ENCODE results near the gene PTPN5. TPM values are rescaled to one million over a fixed set of nuclear protein-coding genes. Genes with fewer than 3 reads are reported as not detected.
A peak's percentile ranks its signal among the peaks of the same experiment; 100 is the strongest.

Gene PTPN5
- total RNA-seq, 2 donors from 2014 or later: not detected

DNA sequence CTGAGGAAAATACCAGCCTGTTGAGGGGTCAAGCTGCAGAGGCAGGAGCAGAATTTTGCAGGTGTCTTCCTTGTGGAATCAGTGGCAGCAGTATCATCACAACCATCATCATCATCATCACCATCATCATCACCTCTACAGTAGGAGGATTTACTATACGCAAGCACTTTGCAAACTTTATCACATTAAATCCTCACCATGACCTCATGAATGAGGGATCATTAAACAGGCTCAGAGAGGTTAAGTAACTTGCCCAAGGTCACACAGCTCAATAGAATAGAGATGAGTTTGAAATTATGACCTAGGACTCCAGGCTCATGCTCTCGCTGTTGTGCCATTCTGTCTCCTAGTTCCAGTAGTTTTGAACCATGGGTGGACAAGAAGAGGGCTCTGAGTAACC, 25.6 kb downstream of the PTPN5 start:
- no peaks in the 10 kb centered on the region for H3K9me3 Mint-ChIP-seq
- H3K27ac Mint-ChIP-seq: no peak overlapping the region
- no peak overlapping the region for H3K4me3 Mint-ChIP-seq
- H3K36me3 Mint-ChIP-seq (ENCODE audit: low read depth): no peaks in the 10 kb centered on the region
- peaks cover 3% of the 10 kb centered on the region for H3K27me3 Mint-ChIP-seq
- no peak for ATAC-seq (replicated peaks)
- H3K4me1 Mint-ChIP-seq: peaks cover 13% of the 10 kb centered on the region

DNA sequence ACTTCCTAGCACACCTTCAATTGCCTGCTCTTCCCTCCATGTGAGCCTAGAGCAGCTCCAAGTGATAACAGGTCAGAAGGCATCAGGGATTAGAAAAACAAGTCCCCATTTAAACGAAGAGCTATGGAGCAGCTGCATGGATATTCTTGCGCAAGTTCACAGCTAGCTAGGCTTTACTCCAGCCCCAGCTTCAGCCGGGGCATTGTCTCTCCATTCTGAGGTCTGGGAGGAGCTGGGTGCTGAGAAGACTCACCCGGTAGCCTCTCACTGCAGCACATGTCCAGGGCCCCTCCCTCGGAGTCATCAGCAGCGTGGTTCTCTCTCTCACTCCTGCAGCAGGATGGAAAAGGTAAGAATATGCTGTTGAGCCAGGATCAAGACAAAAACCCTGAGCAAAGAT, 26.0 kb downstream of the PTPN5 start:
- no peak for ATAC-seq (replicated peaks)
- Mint-ChIP-seq H3K4me1 (peaks cover 13% of the 10 kb centered on the region), H3K27ac (peak overlapping the region; percentile 10), H3K36me3 (ENCODE audit: low read depth) (no peaks in the 10 kb centered on the region), H3K4me3 (no peak overlapping the region), H3K27me3 (peaks cover 3% of the 10 kb centered on the region), H3K9me3 (no peaks in the 10 kb centered on the region)

DNA sequence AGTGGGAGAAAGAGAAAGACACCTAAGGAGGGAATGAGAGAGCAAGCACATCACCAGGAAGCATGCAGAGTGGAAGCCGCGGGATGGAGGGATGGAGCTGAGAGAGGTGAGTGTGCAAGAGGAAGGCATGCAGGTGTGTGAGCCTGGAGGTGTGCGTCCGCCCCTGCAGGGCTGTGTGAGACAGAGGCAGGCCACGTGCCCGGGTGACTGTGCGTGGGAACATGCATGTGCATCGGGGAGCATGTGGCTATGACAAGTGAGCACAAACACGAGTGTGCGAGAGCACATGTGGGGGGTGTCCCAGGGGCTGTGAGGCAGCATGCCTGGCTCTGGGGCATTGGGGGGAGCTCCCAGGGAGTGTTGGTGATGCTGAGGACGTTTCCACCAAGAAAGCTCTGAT, 29.9 kb downstream of the PTPN5 start:
- ATAC-seq (replicated peaks): no peak

DNA sequence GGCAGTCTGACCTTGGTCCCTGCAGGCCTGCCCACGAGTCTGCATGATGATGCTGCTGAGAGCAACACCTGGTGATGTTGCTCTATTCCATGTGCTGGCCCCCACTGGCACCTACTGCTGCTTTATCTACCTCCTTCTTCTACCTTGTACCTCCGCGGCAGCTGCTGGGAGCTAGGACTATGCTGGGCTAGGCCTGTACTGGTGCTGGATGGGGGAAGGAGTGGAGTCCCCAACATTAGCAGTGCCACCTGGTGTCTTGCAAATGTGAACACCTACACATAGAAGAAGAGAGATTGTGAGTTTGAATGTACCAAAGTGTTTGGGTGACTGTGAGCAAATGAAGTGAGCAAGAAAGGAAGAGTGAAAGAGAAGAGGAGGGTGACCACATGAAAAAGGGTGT, 30.5 kb downstream of the PTPN5 start:
- Mint-ChIP-seq H3K4me1 (peaks cover 9% of the 10 kb centered on the region), H3K36me3 (ENCODE audit: low read depth) (no peaks in the 10 kb centered on the region), H3K9me3 (no peaks in the 10 kb centered on the region), H3K27me3 (peaks cover 3% of the 10 kb centered on the region), H3K4me3 (no peak overlapping the region), H3K27ac (no peak overlapping the region)
- no peak for ATAC-seq (replicated peaks)

More for the DNA sequence above, 29.9 kb downstream of the PTPN5 start:
- Mint-ChIP-seq H3K36me3 (ENCODE audit: low read depth) (no peaks in the 10 kb centered on the region), H3K4me1 (peaks cover 9% of the 10 kb centered on the region), H3K4me3 (no peak overlapping the region), H3K9me3 (no peaks in the 10 kb centered on the region), H3K27me3 (peaks cover 3% of the 10 kb centered on the region), H3K27ac (no peak overlapping the region)

DNA sequence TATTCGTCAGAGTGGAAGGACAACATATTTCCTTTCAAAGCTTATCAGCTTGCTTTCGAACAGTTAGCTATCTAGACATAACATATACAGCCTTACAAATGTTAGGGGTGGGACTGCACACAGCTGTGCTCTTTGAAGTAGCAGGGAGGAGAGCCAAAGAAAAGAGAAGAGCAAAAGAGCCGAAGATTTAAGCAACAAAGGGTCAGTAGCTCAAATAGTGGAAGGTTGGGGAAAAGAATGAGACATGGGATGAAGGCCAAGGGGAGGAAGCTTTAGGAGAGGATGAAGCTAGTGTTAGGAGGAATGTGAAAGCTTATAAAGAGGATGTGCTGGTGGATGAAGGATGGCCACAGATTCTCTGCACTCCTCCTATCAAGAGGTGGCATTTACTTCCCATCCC, 33.8 kb downstream of the PTPN5 start:
- no peaks in the 10 kb centered on the region for H3K36me3 Mint-ChIP-seq (ENCODE audit: low read depth)
- H3K27ac Mint-ChIP-seq: no peak overlapping the region
- H3K4me1 Mint-ChIP-seq: no peaks in the 10 kb centered on the region
- no peaks in the 10 kb centered on the region for H3K9me3 Mint-ChIP-seq
- ATAC-seq (replicated peaks): no peak
- H3K4me3 Mint-ChIP-seq: no peak overlapping the region
- H3K27me3 Mint-ChIP-seq: no peaks in the 10 kb centered on the region

DNA sequence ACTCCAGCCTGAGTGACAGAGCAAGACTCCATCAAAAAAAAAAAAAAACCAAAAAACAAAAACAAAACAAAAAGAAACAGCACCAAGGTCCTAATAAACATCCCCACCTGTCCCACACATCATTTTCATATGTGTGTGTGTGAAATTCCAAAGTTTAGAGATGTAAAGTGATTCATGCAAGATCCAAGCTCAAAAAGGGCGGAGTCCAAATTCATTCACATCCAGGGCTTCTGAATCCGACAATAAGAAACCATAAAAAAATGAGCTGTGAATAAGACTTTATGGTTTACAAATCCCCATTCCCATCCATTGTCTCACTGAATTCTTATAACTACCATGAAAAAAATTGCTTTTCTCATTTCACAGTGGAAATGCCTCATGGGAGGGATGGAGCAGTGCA, 34.7 kb downstream of the PTPN5 start:
- Mint-ChIP-seq H3K4me1 (no peaks in the 10 kb centered on the region), H3K27ac (no peak overlapping the region), H3K27me3 (no peaks in the 10 kb centered on the region), H3K36me3 (ENCODE audit: low read depth) (no peaks in the 10 kb centered on the region), H3K4me3 (no peak overlapping the region), H3K9me3 (no peaks in the 10 kb centered on the region)
- ATAC-seq (replicated peaks): no peak

DNA sequence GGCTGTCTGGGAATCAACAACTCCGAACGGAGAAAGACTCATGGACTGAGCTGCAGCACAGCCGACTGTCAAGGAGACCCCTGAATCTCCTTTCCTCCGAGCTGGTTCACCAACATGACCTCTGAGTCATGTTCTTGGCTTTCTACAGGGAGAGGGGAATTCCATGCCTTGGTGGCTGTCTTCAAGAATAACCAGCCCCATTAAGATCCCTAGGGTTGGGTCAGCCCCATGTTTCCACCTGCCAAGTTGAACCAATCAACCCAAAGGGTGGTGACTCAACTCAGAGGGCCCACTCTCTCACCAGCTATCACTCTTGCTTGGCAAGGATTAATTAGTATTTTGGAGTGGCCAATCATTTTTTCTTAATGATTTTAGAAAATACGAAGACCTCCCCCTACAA, 37.3 kb downstream of the PTPN5 start:
- peak; percentile 84 for ATAC-seq (replicated peaks)
- Mint-ChIP-seq H3K9me3 (no peaks in the 10 kb centered on the region), H3K4me1 (no peaks in the 10 kb centered on the region)

DNA sequence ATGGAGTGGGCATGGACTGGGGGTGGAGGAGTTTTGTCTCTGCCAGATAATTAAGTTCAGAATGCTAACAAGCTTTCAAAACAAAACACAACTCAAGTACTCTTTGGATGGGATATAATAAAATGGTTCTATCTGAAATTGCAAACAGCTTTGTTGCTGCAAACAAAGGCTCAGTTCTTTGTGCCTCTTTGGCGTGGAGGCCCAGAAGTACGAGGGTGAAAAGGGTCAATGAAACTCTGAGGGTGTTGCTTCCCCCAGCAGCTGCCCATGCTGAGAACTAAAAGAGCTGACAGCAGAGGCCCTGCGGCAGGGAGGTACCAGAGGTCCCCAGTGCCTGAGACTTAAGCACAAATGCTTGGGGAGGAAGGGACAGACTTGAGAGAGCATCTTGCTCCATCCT, 39.1 kb downstream of the PTPN5 start:
- Mint-ChIP-seq H3K4me1 (no peaks in the 10 kb centered on the region), H3K36me3 (ENCODE audit: low read depth) (no peaks in the 10 kb centered on the region), H3K4me3 (no peak overlapping the region), H3K27ac (no peak overlapping the region), H3K9me3 (no peaks in the 10 kb centered on the region), H3K27me3 (no peaks in the 10 kb centered on the region)
- no peak for ATAC-seq (replicated peaks)

More for the DNA sequence above, 37.3 kb downstream of the PTPN5 start:
- H3K36me3 Mint-ChIP-seq (ENCODE audit: low read depth): no peaks in the 10 kb centered on the region
- no peak overlapping the region for H3K4me3 Mint-ChIP-seq
- H3K27me3 Mint-ChIP-seq: no peaks in the 10 kb centered on the region
- no peak overlapping the region for H3K27ac Mint-ChIP-seq

DNA sequence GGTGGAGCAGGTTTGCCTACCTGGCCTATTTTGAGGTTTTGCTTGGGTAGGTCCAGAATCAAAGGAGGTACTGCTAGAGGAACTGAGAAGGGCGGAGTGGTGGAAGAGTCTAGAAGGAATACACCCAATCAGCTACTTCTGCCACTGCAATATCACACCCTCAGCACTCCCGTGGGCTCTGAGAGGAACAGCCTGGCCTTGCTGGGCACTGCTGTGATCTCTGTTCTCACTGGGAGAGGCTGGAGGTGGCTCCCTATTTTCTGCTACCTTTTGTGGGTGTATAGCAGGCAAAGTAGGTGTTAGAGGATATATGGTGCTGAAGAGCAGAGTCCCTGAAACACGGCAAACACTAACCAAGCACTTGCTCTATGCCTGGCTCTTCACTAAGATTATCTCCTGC, 40.7 kb downstream of the PTPN5 start:
- Mint-ChIP-seq H3K9me3 (no peaks in the 10 kb centered on the region), H3K36me3 (ENCODE audit: low read depth) (no peaks in the 10 kb centered on the region), H3K4me3 (no peak overlapping the region), H3K27ac (no peak overlapping the region), H3K27me3 (no peaks in the 10 kb centered on the region), H3K4me1 (no peaks in the 10 kb centered on the region)
- ATAC-seq (replicated peaks): no peak

DNA sequence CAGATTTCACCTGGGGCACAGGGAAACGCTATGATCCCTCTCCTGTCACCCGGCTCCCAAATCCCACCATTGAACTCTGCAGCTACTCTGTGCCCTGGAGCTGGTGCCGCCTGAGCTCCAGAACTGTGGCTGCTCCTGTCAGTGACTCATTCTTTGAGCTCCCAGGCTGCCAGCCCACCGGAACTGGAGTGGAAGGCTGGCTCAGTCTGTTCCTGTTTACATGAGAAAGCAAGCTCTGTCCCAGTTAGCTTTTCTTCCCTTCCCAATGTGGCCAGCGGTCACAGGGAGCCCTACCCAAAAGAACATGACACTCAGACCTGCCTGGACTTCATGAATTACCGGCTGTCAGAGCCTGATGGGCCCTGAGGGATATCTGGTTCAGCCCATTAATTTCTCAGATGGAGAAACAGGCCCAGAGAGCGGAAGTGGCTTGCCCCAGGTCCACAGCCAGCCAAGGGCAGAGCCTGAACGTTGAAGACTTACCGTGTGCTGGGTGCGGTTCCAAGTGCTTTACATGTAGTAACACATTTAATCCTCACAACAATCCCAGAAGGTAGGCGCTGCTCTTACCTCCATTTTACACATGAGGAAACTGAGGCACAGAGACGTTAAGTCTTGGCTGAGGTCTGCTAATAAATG, 41.8 kb downstream of the PTPN5 start:
- H3K9me3 Mint-ChIP-seq: no peaks in the 10 kb centered on the region
- H3K36me3 Mint-ChIP-seq (ENCODE audit: low read depth): no peaks in the 10 kb centered on the region
- H3K27me3 Mint-ChIP-seq: no peaks in the 10 kb centered on the region
- no peaks in the 10 kb centered on the region for H3K4me1 Mint-ChIP-seq
- no peak for ATAC-seq (replicated peaks)
- H3K4me3 Mint-ChIP-seq: no peak overlapping the region
- no peak overlapping the region for H3K27ac Mint-ChIP-seq

DNA sequence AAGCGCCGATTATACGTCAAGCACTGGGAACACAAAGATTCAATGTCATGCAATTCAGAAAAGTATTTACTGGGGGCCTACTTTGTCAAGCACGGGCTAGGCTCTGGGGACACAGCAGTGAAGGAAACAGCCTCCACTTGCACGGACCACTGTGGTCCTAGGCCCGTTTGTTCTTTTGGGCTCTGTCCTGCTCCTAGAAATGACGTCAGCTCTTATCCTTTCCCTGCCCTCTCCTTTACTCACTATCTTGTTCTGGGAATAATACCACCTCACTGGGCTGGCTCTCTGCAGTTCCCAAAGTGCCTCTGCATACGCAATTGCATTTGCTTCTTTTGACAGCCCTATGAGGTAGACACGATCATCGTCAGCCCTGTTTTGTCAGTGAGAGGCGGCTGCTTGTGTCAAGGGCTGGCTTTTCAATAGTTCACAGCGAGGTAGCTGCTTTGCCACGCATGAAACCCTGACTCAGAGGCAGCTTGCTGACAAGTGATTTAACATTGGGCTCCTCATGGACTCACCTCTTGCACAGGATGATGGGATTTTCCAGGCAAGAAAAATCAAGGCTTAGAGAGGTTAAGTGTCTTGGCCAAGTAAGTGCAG, 42.7 kb downstream of the PTPN5 start:
- Mint-ChIP-seq H3K4me1 (no peaks in the 10 kb centered on the region), H3K27me3 (no peaks in the 10 kb centered on the region), H3K4me3 (no peak overlapping the region), H3K36me3 (ENCODE audit: low read depth) (no peaks in the 10 kb centered on the region), H3K27ac (no peak overlapping the region), H3K9me3 (no peaks in the 10 kb centered on the region)
- no peak for ATAC-seq (replicated peaks)

DNA sequence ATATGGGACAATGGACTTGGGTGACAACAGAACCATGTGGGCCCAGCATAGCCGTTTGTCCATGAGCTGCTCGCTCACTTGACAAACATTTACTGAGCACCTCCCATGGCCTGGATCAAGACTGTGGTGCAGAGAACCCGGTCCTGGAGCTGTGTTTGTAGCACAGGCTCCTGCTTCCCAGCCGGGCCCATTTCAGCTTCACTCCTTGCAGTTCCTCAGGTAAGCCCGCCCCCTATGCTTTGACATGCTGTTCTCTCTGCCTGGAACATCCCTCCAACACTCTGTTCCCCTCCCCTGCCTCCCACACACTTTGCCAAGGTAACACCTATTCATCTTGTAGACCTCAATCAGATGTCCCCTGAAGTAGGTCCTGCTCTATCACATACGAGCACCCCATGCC, 46.3 kb downstream of the PTPN5 start:
- Mint-ChIP-seq H3K27me3 (no peaks in the 10 kb centered on the region), H3K27ac (no peak overlapping the region), H3K9me3 (no peaks in the 10 kb centered on the region), H3K4me1 (no peaks in the 10 kb centered on the region), H3K4me3 (no peak overlapping the region), H3K36me3 (ENCODE audit: low read depth) (no peaks in the 10 kb centered on the region)
- ATAC-seq (replicated peaks): no peak

DNA sequence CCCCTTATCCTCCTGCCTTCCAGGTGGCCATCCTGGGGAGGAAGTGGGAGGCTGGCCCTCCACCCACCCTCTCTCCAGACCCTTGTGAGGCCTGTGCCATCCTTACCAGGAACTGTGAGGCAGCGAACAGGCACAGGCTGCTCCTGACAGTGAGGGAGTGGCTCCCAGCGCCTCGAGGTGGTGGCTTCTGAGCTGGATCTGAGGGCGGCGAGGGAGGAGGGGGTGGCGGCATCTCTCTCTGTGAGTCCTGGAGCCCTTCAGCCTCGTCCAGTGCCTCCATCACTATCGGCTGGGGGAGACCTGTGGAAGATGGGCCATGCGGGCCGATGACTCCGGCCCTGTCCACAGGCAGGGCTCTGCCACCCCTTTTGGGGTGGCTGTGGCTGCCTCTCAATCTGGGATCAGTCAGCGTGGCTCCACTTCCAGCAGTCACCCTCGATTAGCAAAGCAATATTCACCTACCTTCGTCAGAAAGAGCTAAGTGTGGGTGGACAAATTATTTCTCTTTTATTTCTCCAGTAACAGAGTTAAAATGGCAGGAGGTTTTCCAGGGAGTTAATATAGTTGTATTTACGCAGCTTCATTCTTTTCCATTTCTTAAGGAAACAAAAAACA, 47.6 kb downstream of the PTPN5 start:
- Mint-ChIP-seq H3K36me3 (ENCODE audit: low read depth) (no peaks in the 10 kb centered on the region), H3K9me3 (no peaks in the 10 kb centered on the region), H3K27me3 (no peaks in the 10 kb centered on the region), H3K4me1 (no peaks in the 10 kb centered on the region), H3K4me3 (no peak overlapping the region), H3K27ac (no peak overlapping the region)
- ATAC-seq (replicated peaks): no peak

DNA sequence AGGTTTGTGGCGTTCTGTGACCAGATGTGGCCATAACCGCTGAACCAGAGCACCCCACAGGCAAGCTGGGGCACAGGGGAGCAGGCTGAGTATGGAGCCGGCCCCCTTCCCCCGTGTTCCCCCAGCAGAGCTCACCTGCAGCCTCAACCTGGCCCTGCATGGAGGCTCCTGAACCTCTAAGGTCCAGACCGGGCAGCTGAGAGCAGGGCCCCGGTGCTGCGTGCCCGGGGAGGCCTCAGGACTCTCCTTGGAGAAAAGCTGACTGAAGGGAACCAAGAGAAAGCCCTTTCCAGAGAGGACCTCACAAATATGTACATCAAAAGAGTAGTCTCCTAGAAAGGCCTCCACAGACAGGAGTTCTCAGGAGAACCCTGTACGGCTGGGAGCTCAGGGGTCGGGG, 48.2 kb downstream of the PTPN5 start:
- Mint-ChIP-seq H3K27me3 (no peaks in the 10 kb centered on the region), H3K4me1 (no peaks in the 10 kb centered on the region), H3K4me3 (no peak overlapping the region), H3K27ac (no peak overlapping the region), H3K36me3 (ENCODE audit: low read depth) (no peaks in the 10 kb centered on the region), H3K9me3 (no peaks in the 10 kb centered on the region)
- no peak for ATAC-seq (replicated peaks)

DNA sequence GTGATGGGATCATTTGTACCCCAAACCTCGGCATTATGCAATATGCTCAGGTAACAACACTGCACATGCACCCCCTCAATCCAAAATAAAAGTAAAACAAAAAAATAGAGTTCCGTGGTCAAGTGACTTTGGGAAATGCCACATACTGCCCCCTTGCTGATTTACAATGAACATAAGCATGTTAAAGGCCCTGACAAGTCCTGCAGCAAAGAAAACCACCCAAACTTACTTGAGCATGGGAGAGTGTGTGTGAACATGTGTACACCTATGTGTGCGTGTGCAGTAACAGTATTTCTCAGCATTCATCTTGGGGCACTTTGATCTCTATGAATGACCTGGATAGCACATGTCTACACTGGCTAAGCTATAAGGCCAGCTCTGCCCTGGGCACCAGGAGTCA, 49.8 kb downstream of the PTPN5 start:
- H3K4me1 Mint-ChIP-seq: no peaks in the 10 kb centered on the region
- H3K9me3 Mint-ChIP-seq: no peaks in the 10 kb centered on the region
- no peaks in the 10 kb centered on the region for H3K36me3 Mint-ChIP-seq (ENCODE audit: low read depth)
- no peak overlapping the region for H3K27ac Mint-ChIP-seq
- no peak overlapping the region for H3K4me3 Mint-ChIP-seq
- no peaks in the 10 kb centered on the region for H3K27me3 Mint-ChIP-seq
- ATAC-seq (replicated peaks): no peak
